OCI-LY1 (cell line): ENCODE measurements around the gene KIFAP3.

Experiments used
- H2AFZ ChIP-seq: fragments of 200-600 bp; sonication (generic), shearing (Covaris generic); 2 replicates; pipeline ENCODE4 v1.6.0; 2014; ENCODE audit warnings: antibody characterized with exemption, mild to moderate bottlenecking, low read length
- H3F3A ChIP-seq: fragments of 200-600 bp; sonication (generic), shearing (Covaris generic); 2 replicates; pipeline ENCODE4 v1.6.0; 2014; ENCODE audit warnings: mild to moderate bottlenecking, antibody characterized with exemption, low read length, moderate library complexity; ENCODE audit not compliant: insufficient read depth
- H3K27ac ChIP-seq: fragments of 200-600 bp; sonication (generic); 2 replicates; pipeline ENCODE4 v1.5.1; 2014; ENCODE audit warnings: low read length, mixed run types, mild to moderate bottlenecking, low read depth; ENCODE audit not compliant: poor library complexity, severe bottlenecking
- H3K27me3 ChIP-seq: fragments of 200-600 bp; sonication (generic); 2 replicates; pipeline ENCODE4 v1.6.0; 2014; ENCODE audit warnings: antibody characterized with exemption, mild to moderate bottlenecking, low read length, moderate library complexity; ENCODE audit not compliant: insufficient read depth
- H3K36me3 ChIP-seq: fragments of 200-600 bp; sonication (generic); 2 replicates; pipeline ENCODE4 v1.6.1; 2014; ENCODE audit warnings: mild to moderate bottlenecking, antibody characterized with exemption, low read length, moderate library complexity, mixed read lengths; ENCODE audit not compliant: insufficient read depth
- H3K4me1 ChIP-seq: fragments of 200-600 bp; sonication (generic); 2 replicates; pipeline ENCODE4 v1.5.1; 2014; ENCODE audit warnings: mild to moderate bottlenecking, low read length, moderate library complexity; ENCODE audit not compliant: insufficient read depth, severe bottlenecking
- H3K4me2 ChIP-seq: fragments of 200-600 bp; sonication (generic), shearing (Covaris generic); 2 replicates; pipeline ENCODE4 v1.6.1; 2014; ENCODE audit warnings: low read length
- H3K4me3 ChIP-seq: fragments of 200-600 bp; sonication (generic); 2 replicates; pipeline ENCODE4 v1.5.1; 2014; ENCODE audit warnings: low read length, low read depth, mild to moderate bottlenecking, mixed read lengths; ENCODE audit not compliant: poor library complexity, severe bottlenecking
- H3K79me2 ChIP-seq: fragments of 200-600 bp; shearing (Covaris generic); 2 replicates; pipeline ENCODE4 v1.6.1; 2016; ENCODE audit warnings: mixed run types, low read length, mixed read lengths; ENCODE audit not compliant: insufficient read depth
- H3K9ac ChIP-seq: fragments of 200-600 bp; sonication (generic), shearing (Covaris generic); 2 replicates; pipeline ENCODE4 v1.6.1; 2014; ENCODE audit warnings: mild to moderate bottlenecking, low read length, mixed read lengths
- H3K9me2 ChIP-seq: fragments of 200-600 bp; sonication (generic), shearing (Covaris generic); 2 replicates; pipeline ENCODE4 v1.6.1; 2014; ENCODE audit warnings: low read depth, mild to moderate bottlenecking, low read length, mixed read lengths
- H3K9me3 ChIP-seq: fragments of 200-600 bp; shearing (Covaris generic); 2 replicates; pipeline ENCODE4 v1.6.1; 2014; ENCODE audit warnings: low read length, mixed read lengths
- H4K20me1 ChIP-seq: fragments of 200-600 bp; sonication (generic), shearing (Covaris generic); 2 replicates; pipeline ENCODE4 v1.6.0; 2016; ENCODE audit warnings: mild to moderate bottlenecking, low read length; ENCODE audit not compliant: insufficient read depth
- EZH2 ChIP-seq: fragments of 200-600 bp; sonication (generic), shearing (Covaris generic); IDR thresholded peaks from 2 replicates; pipeline ENCODE4 v1.8.0; 2017; ENCODE audit warnings: borderline replicate concordance, mixed run types, mild to moderate bottlenecking, antibody characterized with exemption, low read length, moderate library complexity, mixed read lengths
- TF ChIP-seq, protein P1 (sequence below): fragments of 200-600 bp; sonication (generic), shearing (Covaris generic); IDR thresholded peaks from 2 replicates; pipeline ENCODE4 v1.5.1; 2017; ENCODE audit warnings: mild to moderate bottlenecking, antibody characterized with exemption, low read length, moderate library complexity, mixed read lengths

Gene KIFAP3

DNA sequence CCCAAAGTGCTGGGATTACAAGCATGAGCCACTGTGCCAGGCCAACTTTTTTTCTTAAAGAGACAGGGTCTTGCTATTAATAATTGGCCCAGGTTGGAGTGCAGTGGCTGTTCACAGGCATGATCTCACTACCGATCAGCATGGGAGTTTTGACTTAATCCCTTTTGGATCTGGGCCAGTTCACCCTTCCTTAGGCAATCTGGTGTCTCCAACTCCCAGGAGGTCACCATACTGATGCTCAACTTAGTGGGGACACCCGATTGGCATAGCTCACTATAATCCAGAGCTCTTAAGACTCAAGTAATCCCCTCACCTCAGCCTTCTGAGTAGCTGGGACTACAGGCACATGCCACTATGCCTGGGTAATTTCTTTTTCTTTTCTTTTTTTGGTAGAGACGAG lies 116.6 kb downstream of the KIFAP3 start:
- Histone ChIP-seq H3K36me3 (no peaks in the 10 kb centered on the region), H3K9me2 (no peaks in the 10 kb centered on the region), H3K27me3 (no peaks in the 10 kb centered on the region), H3K9ac (no peak overlapping the region), H3K9me3 (no peaks in the 10 kb centered on the region), H3K79me2 (no peaks in the 10 kb centered on the region), H3K27ac (no peak overlapping the region), H3K4me2 (no peak overlapping the region), H4K20me1 (no peaks in the 10 kb centered on the region), H3F3A (no peaks in the 10 kb centered on the region), H2AFZ (no peak overlapping the region), H3K4me3 (no peak overlapping the region), H3K4me1 (no peaks in the 10 kb centered on the region)
- TF ChIP-seq EZH2 = no peak
- TF ChIP-seq, protein P1, sequence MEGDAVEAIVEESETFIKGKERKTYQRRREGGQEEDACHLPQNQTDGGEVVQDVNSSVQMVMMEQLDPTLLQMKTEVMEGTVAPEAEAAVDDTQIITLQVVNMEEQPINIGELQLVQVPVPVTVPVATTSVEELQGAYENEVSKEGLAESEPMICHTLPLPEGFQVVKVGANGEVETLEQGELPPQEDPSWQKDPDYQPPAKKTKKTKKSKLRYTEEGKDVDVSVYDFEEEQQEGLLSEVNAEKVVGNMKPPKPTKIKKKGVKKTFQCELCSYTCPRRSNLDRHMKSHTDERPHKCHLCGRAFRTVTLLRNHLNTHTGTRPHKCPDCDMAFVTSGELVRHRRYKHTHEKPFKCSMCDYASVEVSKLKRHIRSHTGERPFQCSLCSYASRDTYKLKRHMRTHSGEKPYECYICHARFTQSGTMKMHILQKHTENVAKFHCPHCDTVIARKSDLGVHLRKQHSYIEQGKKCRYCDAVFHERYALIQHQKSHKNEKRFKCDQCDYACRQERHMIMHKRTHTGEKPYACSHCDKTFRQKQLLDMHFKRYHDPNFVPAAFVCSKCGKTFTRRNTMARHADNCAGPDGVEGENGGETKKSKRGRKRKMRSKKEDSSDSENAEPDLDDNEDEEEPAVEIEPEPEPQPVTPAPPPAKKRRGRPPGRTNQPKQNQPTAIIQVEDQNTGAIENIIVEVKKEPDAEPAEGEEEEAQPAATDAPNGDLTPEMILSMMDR = no peak

DNA sequence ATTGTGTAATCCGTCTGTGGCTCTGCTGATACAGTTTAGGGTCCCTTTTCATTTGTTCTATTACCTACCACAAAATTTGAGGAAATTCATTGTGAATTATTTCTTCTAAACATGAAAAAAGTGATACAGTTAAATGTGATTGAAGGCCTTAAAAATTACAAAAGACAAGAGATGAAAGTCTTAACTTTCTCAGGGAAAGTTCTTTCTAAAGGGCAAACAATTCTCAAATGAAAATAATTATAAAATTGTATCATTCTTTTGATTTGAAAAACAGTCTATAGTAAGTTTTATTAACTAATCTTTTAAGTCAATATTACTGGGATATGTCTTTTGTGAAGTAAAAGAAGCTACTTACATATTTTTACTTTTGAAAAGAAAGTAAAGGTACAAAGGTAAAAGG lies 123.4 kb downstream of the KIFAP3 start:
- Histone ChIP-seq H3K36me3 (no peaks in the 10 kb centered on the region), H3K4me3 (no peak overlapping the region), H3K27ac (no peak overlapping the region), H3K4me1 (no peaks in the 10 kb centered on the region), H3F3A (no peaks in the 10 kb centered on the region), H3K79me2 (no peaks in the 10 kb centered on the region), H3K9me2 (no peaks in the 10 kb centered on the region), H3K9me3 (no peaks in the 10 kb centered on the region), H3K27me3 (no peaks in the 10 kb centered on the region), H3K4me2 (no peak overlapping the region), H2AFZ (no peak overlapping the region), H4K20me1 (no peaks in the 10 kb centered on the region; the same call in 1 of the 2 replicates), H3K9ac (no peak overlapping the region)
- no peak for TF ChIP-seq EZH2
- TF ChIP-seq, protein P1 = no peak

GRCh38 chr1:169949139-169949538 lies 125.4 kb downstream of the KIFAP3 start:
- H3K79me2 ChIP-seq = no peaks in the 10 kb centered on the region
- no peaks in the 10 kb centered on the region for H3F3A ChIP-seq
- H4K20me1 ChIP-seq = no peaks in the 10 kb centered on the region; the same call in 1 of the 2 replicates
- no peak overlapping the region for H3K4me3 ChIP-seq
- H3K27me3 ChIP-seq = no peaks in the 10 kb centered on the region
- no peak overlapping the region for H3K9ac ChIP-seq
- no peaks in the 10 kb centered on the region for H3K9me3 ChIP-seq
- H2AFZ ChIP-seq = no peak overlapping the region
- no peaks in the 10 kb centered on the region for H3K9me2 ChIP-seq
- no peaks in the 10 kb centered on the region for H3K36me3 ChIP-seq
- no peak overlapping the region for H3K27ac ChIP-seq
- no peak overlapping the region for H3K4me2 ChIP-seq
- TF ChIP-seq, protein P1 = no peak
- TF ChIP-seq EZH2 = no peak
- no peaks in the 10 kb centered on the region for H3K4me1 ChIP-seq
